Panc1 (cell line): ENCODE results near the gene SYT17. TPM values are rescaled to one million over a fixed set of nuclear protein-coding genes. Genes with fewer than 3 reads are reported as not detected.

Experiments
- ATAC-seq: fragments of 200-7000 bp; cut with Tn5 transposase; 2 replicates; pipeline ENCODE4 v1.9.1; 2020; ENCODE audit warnings: mild to moderate bottlenecking, moderate library complexity
- BruUV-seq: library from RNA; stranded (reverse); fragments of 400-500 nt; replicated peaks from 2 replicates; lab custom pipeline; 2021; lab: Mats Ljungman, UMichigan
- CTCF ChIA-PET: fragments of 300-600 bp; sonication (Branson Sonifier 250); formaldehyde crosslinking; loops from one replicate; lab custom pipeline; 2022; ENCODE audit warnings: antibody characterized with exemption; lab: Charles Lee
- POLR2A ChIA-PET: fragments of 300-600 bp; sonication (Branson Sonifier 250); formaldehyde crosslinking; loops from one replicate; lab custom pipeline; 2022; ENCODE audit warnings: antibody characterized with exemption; lab: Charles Lee
- DNase-seq: peaks from one replicate; pipeline ENCODE4 v3.0.0-alpha.2; 2010; ENCODE audit warnings: low read depth, low spot score
- H3K27ac ChIP-seq: 2 replicates; pipeline ENCODE4 v1.5.1; 2011; ENCODE audit warnings: mild to moderate bottlenecking, low read length, inconsistent platforms
- H3K27me3 ChIP-seq: fragments of 200-500 bp; sonication (Bioruptor generic); 2 replicates; pipeline ENCODE4 v1.6.0; 2014; ENCODE audit warnings: low read length, inconsistent platforms; ENCODE audit not compliant: control insufficient read depth, insufficient read depth
- H3K36me3 ChIP-seq: fragments of 200-500 bp; sonication (Bioruptor generic); 2 replicates; pipeline ENCODE4 v1.5.1; 2014; ENCODE audit warnings: inconsistent platforms, mild to moderate bottlenecking, low read length, moderate library complexity; ENCODE audit not compliant: control insufficient read depth, insufficient read depth
- H3K4me1 ChIP-seq: 2 replicates; pipeline ENCODE4 v1.5.1; 2011; ENCODE audit warnings: inconsistent platforms, mild to moderate bottlenecking, low read length, moderate library complexity; ENCODE audit not compliant: control insufficient read depth, insufficient read depth
- H3K4me3 ChIP-seq, 2 experiments: 2 replicates each; pipeline ENCODE4 v1.5.1; 2011 to 2012; ENCODE audit warnings: low read depth in 2 of 2, low read length in 2 of 2, mild to moderate bottlenecking in 2 of 2, inconsistent platforms in 1 of 2, moderate library complexity in 1 of 2
- H3K9me3 ChIP-seq: fragments of 200-500 bp; sonication (Bioruptor generic); 2 replicates; pipeline ENCODE4 v1.5.1; 2014; ENCODE audit warnings: low read depth, mild to moderate bottlenecking, inconsistent platforms, low read length, moderate library complexity; ENCODE audit not compliant: control insufficient read depth, insufficient read depth
- CTCF ChIP-seq: fragments of 450-650 bp; IDR thresholded peaks from 2 replicates; pipeline ENCODE4 v1.5.1; 2017; ENCODE audit warnings: mild to moderate bottlenecking
- POLR2AphosphoS5 ChIP-seq: IDR thresholded peaks from 2 replicates; pipeline ENCODE4 v1.6.1; 2012; ENCODE audit warnings: mild to moderate bottlenecking, low read depth, low read length, moderate library complexity
- REST ChIP-seq, 2 experiments: IDR thresholded peaks; 2 replicates each; pipeline ENCODE4 v1.6.1; 2011 to 2012; ENCODE audit warnings: low read depth in 2 of 2, control low read depth in 1 of 2, low read length in 1 of 2, mild to moderate bottlenecking in 1 of 2, moderate library complexity in 1 of 2; ENCODE audit not compliant: insufficient read depth in 1 of 2
- SIN3A ChIP-seq: IDR thresholded peaks from 2 replicates; pipeline ENCODE4 v1.6.1; 2012; ENCODE audit warnings: low read depth, mild to moderate bottlenecking, low read length, moderate library complexity, borderline replicate concordance; ENCODE audit not compliant: insufficient read depth
- TCF7L2 ChIP-seq: IDR thresholded peaks from 2 replicates; pipeline ENCODE4 v1.6.1; 2011; ENCODE audit warnings: mild to moderate bottlenecking, low read depth, low read length, inconsistent platforms
- in situ Hi-C: cut with HindIII; loops from 2 replicates; pipeline ENCODE4 v1.10.0; 2016; ENCODE audit warnings: low sequenced_read_pairs, low pct_unique_long_range_greater_than_20kb
- intact Hi-C: fragments of 100-400 bp; cut with micrococcal nuclease; formaldehyde crosslinking; loops from one replicate; pipeline ENCODE4 v1.10.0; 2022; ENCODE audit not compliant: unreplicated experiment
- total RNA-seq: library from RNA; stranded (reverse); gene quantifications from one replicate; pipeline ENCODE4 v1.2.1, GENCODE V29; 2021; ENCODE audit not compliant: unreplicated experiment

SYT17 gene
- total RNA-seq, 1 experiment from 2014 or later, result 5.4 TPM

- ATAC-seq, result no peak
- intact Hi-C loops, result no loop called here
- TF ChIP-seq REST (IDR thresholded peaks at IDR 0.05; ENCODE audit: insufficient read depth in 1 of 2, low read depth in 2 of 2, low read length in 1 of 2) (no peak), POLR2AphosphoS5 (no peak), SIN3A (no peak), CTCF (no peak), TCF7L2 (no peak)
Measured at GRCh38 chr16:19175492-19176262, 7.6 kb downstream of the SYT17 start.

GRCh38 chr16:19177111-19177739 lies 9.2 kb downstream of the SYT17 start:
- Histone ChIP-seq H3K4me3 (no peak overlapping the region), H3K27me3 (no peaks in the 10 kb centered on the region), H3K27ac (no peak overlapping the region), H3K4me1 (0 out of 2 replicates have a peak, but pooled peaks cover 4% of the 10 kb centered on the region), H3K9me3 (no peaks in the 10 kb centered on the region), H3K36me3 (no peaks in the 10 kb centered on the region)
- intact Hi-C loops, result no loop called here
- in situ Hi-C loops, result no loop called here
- ChIA-PET CTCF (interaction anchor here (0.6 to 1.3 kb wide), 2 partner anchors 39 to 199 kb away, joined by 5 to 7 read pairs; no protein-coding TSS in a partner anchor), POLR2A (no interaction called here)
- TF ChIP-seq POLR2AphosphoS5 (no peak), CTCF (peak; percentile 65)
- DNase-seq (no peak), ATAC-seq (peak; percentile 54; the same call in 1 of the 2 replicates)
- no TSS peak for BruUV-seq

More at GRCh38 chr16:19175492-19176262, 7.6 kb downstream of the SYT17 start:
- Histone ChIP-seq H3K27me3 (no peaks in the 10 kb centered on the region), H3K9me3 (no peaks in the 10 kb centered on the region), H3K4me1 (0 out of 2 replicates have a peak, but pooled peaks cover 4% of the 10 kb centered on the region), H3K4me3 (no peak overlapping the region), H3K27ac (no peak overlapping the region), H3K36me3 (no peaks in the 10 kb centered on the region)
- POLR2A ChIA-PET, result no interaction called here
- BruUV-seq, result no TSS peak
- DNase-seq, result no peak
- in situ Hi-C loops, result no loop called here
- CTCF ChIA-PET, result interaction anchor here (0.7 to 1.2 kb wide), 2 partner anchors 90 to 543 kb away, joined by 3 read pairs; no protein-coding TSS in a partner anchor
